GM12878 (cell line): ENCODE measurements around the gene KLHL7. TPM values are rescaled to one million over a fixed set of nuclear protein-coding genes. Genes with fewer than 3 reads are reported as not detected.

Source experiments
- ATAC-seq: fragments of 200-7000 bp; cut with Tn5 transposase; 3 replicates; pipeline ENCODE4 v1.9.1; 2020; ENCODE audit warnings: mild to moderate bottlenecking, moderate library complexity
- BruUV-seq: library from RNA; stranded (reverse); fragments of 400-500 nt; replicated peaks from 2 replicates; lab custom pipeline; 2021; lab: Mats Ljungman, UMichigan
- CTCF ChIA-PET: fragments of 300-600 bp; sonication (Branson Sonifier 250); formaldehyde crosslinking; extraction: SDS; loops from one replicate; lab custom pipeline; 2021; ENCODE audit warnings: inconsistent platforms; lab: Yijun Ruan, JAX
- POLR2A ChIA-PET: fragments of 350-600 bp; formaldehyde crosslinking; extraction: SDS; loops from one replicate; lab custom pipeline; 2021; ENCODE audit warnings: inconsistent platforms; lab: Charles Lee
- RAD21 ChIA-PET: fragments of 300-600 bp; sonication (Branson Sonifier 250); formaldehyde crosslinking; loops from one replicate; lab custom pipeline; 2023; ENCODE audit warnings: antibody characterized with exemption; ENCODE audit not compliant: unreplicated experiment; lab: Charles Lee
- SMC1A ChIA-PET: fragments of 300-600 bp; sonication (Branson Sonifier 250); formaldehyde crosslinking; loops from one replicate; lab custom pipeline; 2023; ENCODE audit not compliant: unreplicated experiment, uncharacterized antibody; lab: Charles Lee
- DNase-seq: peaks from one replicate; pipeline ENCODE4 v3.0.0-alpha.2; 2011; ENCODE audit warnings: low read depth, low spot score
- FAIRE-seq: peaks from 3 replicates; lab custom pipeline; 2011; peaks lifted over from hg19 to GRCh38; lab: Jason Lieb, UNC
- H2AFZ ChIP-seq: 2 replicates; pipeline ENCODE4 v1.6.0; 2011; ENCODE audit warnings: low read depth, low read length, control low read depth; ENCODE audit not compliant: control insufficient read depth
- H3K27ac ChIP-seq: 2 replicates; pipeline ENCODE4 v1.5.1; 2011; ENCODE audit warnings: control low read depth; ENCODE audit not compliant: control insufficient read depth, insufficient read depth
- H3K27me3 ChIP-seq, 2 experiments: replicated peaks in 1 of 2; 2 replicates each; pipeline versions ENCODE4 v1.6.0 to v1.6.1; 2011; ENCODE audit warnings: low read length in 1 of 2; ENCODE audit not compliant: control insufficient read depth in 2 of 2, insufficient read depth in 2 of 2
- H3K36me3 ChIP-seq, 2 experiments: 2 replicates each; pipeline ENCODE4 v1.5.1; 2011; ENCODE audit warnings: low read length in 1 of 2; ENCODE audit not compliant: control insufficient read depth in 2 of 2, insufficient read depth in 2 of 2
- H3K4me1 ChIP-seq: 2 replicates; pipeline ENCODE4 v1.6.1; 2011; ENCODE audit warnings: mild to moderate bottlenecking, low read length, moderate library complexity, mixed read lengths; ENCODE audit not compliant: control insufficient read depth, insufficient read depth
- H3K4me2 ChIP-seq: 2 replicates; pipeline ENCODE4 v1.6.0; 2011; ENCODE audit warnings: control low read depth; ENCODE audit not compliant: control insufficient read depth, insufficient read depth
- H3K4me3 ChIP-seq: fragments of 200-600 bp; sonication (generic); 2 replicates; pipeline ENCODE4 v1.5.1; 2016
- H3K79me2 ChIP-seq: 2 replicates; pipeline ENCODE4 v1.6.0; 2011; ENCODE audit warnings: low read length; ENCODE audit not compliant: control insufficient read depth, insufficient read depth
- H3K9ac ChIP-seq: 2 replicates; pipeline ENCODE4 v1.8.0; 2011; ENCODE audit warnings: low read length, control low read depth, mixed read lengths; ENCODE audit not compliant: control insufficient read depth, insufficient read depth
- H3K9me3 ChIP-seq: replicated peaks from 3 replicates; pipeline ENCODE4 v1.5.1; 2011; ENCODE audit warnings: mild to moderate bottlenecking, low read length; ENCODE audit not compliant: control insufficient read depth, insufficient read depth
- H4K20me1 ChIP-seq: 2 replicates; pipeline ENCODE4 v1.6.0; 2011; ENCODE audit not compliant: control insufficient read depth, insufficient read depth
- ASH2L ChIP-seq: fragments of 300-600, 200-600 bp; sonication (generic); IDR thresholded peaks from 2 replicates; pipeline ENCODE4 v1.6.1; 2017; ENCODE audit warnings: low read depth, mild to moderate bottlenecking, borderline replicate concordance
- CBX5 ChIP-seq: sonication (generic); IDR thresholded peaks from 2 replicates; pipeline ENCODE4 v1.6.1; 2016; ENCODE audit warnings: low read depth, moderate library complexity, mild to moderate bottlenecking, inconsistent platforms
- CHD4 ChIP-seq: fragments of 200-600 bp; sonication (generic); IDR thresholded peaks from 2 replicates; pipeline ENCODE4 v1.6.1; 2016; ENCODE audit warnings: mild to moderate bottlenecking
- HDGF ChIP-seq: fragments of 450-650 bp; IDR thresholded peaks from 2 replicates; pipeline ENCODE4 v1.6.1; 2016; ENCODE audit warnings: antibody characterized with exemption
- HSF1 ChIP-seq: fragments of 150-350 bp; IDR thresholded peaks from 2 replicates; pipeline ENCODE4 v1.6.1; 2014; ENCODE audit warnings: mild to moderate bottlenecking, low read depth, low read length
- MLLT1 ChIP-seq: fragments of 450-650 bp; IDR thresholded peaks from 2 replicates; pipeline ENCODE4 v1.6.1; 2016; ENCODE audit warnings: mild to moderate bottlenecking
- MTA3 ChIP-seq: IDR thresholded peaks from 2 replicates; pipeline ENCODE4 v1.6.1; 2012; ENCODE audit warnings: low read length, inconsistent platforms, borderline replicate concordance
- MYB ChIP-seq: fragments of 150-350 bp; IDR thresholded peaks from 2 replicates; pipeline ENCODE4 v1.6.1; 2014; ENCODE audit warnings: mild to moderate bottlenecking, low read depth, low read length, borderline replicate concordance
- NBN ChIP-seq: fragments of 450-650 bp; IDR thresholded peaks from 2 replicates; pipeline ENCODE4 v1.6.1; 2016
- PML ChIP-seq: IDR thresholded peaks from 2 replicates; pipeline ENCODE4 v1.6.1; 2012; ENCODE audit warnings: low read length, inconsistent platforms
- RELB ChIP-seq: fragments of 450-650 bp; IDR thresholded peaks from 2 replicates; pipeline ENCODE4 v1.6.1; 2017; ENCODE audit warnings: low read depth, mild to moderate bottlenecking, moderate library complexity
- RUNX3 ChIP-seq: IDR thresholded peaks from 2 replicates; pipeline ENCODE4 v1.6.1; 2012; ENCODE audit warnings: low read length, inconsistent platforms
- SUPT20H ChIP-seq: IDR thresholded peaks from 2 replicates; pipeline ENCODE4 v1.6.1; 2011; ENCODE audit warnings: low read depth, mild to moderate bottlenecking, low read length, moderate library complexity, borderline replicate concordance; ENCODE audit not compliant: control insufficient read depth
- SUZ12 ChIP-seq: fragments of 200-600 bp; sonication (generic); IDR thresholded peaks from one replicate; pipeline ENCODE4 v1.6.1; 2018; ENCODE audit warnings: antibody characterized with exemption, mild to moderate bottlenecking; ENCODE audit not compliant: unreplicated experiment
- ZBED1 ChIP-seq: IDR thresholded peaks from 2 replicates; pipeline ENCODE4 v1.6.1; 2016; ENCODE audit warnings: borderline replicate concordance
- ZBTB33 ChIP-seq: fragments of 450-650 bp; IDR thresholded peaks from 2 replicates; pipeline ENCODE4 v1.6.1; 2017; ENCODE audit warnings: mild to moderate bottlenecking
- ZNF274 ChIP-seq: IDR thresholded peaks from one replicate; pipeline ENCODE4 v1.8.0; 2011; ENCODE audit not compliant: insufficient read length, insufficient read depth
- WGBS: methylation state at CpG from one replicate; pipeline ENCODE4 v1.1.6; 2016; ENCODE audit warnings: low lambda C conversion rate; ENCODE audit not compliant: insufficient replicate concordance, insufficient coverage; ENCODE audit errors: missing lambda C conversion rate; 5-methylcytosine and 5-hydroxymethylcytosine counted together
- in situ Hi-C: fragments of 300-500 bp; cut with MboI; formaldehyde crosslinking; loops from 9 replicates; pipeline ENCODE4 v1.14.3; 2018; ENCODE audit warnings: mixed read lengths
- intact Hi-C: fragments of 100-400 bp; cut with micrococcal nuclease; formaldehyde crosslinking; loops from one replicate; pipeline ENCODE4 v1.14.2; 2022; ENCODE audit not compliant: unreplicated experiment
- polyA plus RNA-seq, 11 experiments: library from polyadenylated mRNA; depleted of rRNA in 4 of 11; unstranded in 6 of 11; stranded (reverse) in 5 of 11; fragments of >200 nt; fragmentation: Nextera tagmentation in 4 of 11; fragmentation: Illumina TruSeq in 1 of 11; extraction: Ambion mirVana in 4 of 11; extraction: Trizol in 1 of 11; gene quantifications; 1 replicate in 1 of 11; 2 replicates in 10 of 11; pipeline versions ENCODE4 v1.2.1 to v1.2.3, GENCODE V29; 2011 to 2016; ENCODE audit warnings: inconsistent platforms in 2 of 11, missing spikeins in 2 of 11, low read depth in 1 of 11
- total RNA-seq, 4 experiments: library from RNA; depleted of rRNA in 3 of 4; stranded (reverse); fragments of >200 nt in 3 of 4; fragmentation: Illumina TruSeq in 1 of 4; extraction: Trizol in 1 of 4; gene quantifications; 2 replicates each; pipeline versions ENCODE4 v1.2.1 to v1.2.3, GENCODE V29; 2013 to 2021

KLHL7 gene
- total and polyA plus RNA-seq, 10 of the 15 experiments (the other 5 are each of a cell fraction or from before 2014, with no cell fraction given) = 6.4 to 38.7 (median 20.9) TPM

- H3K36me3 ChIP-seq = no peaks in the 10 kb centered on the region
- ATAC-seq (peak; percentile 39), FAIRE-seq (peak; percentile 35), DNase-seq (no peak)
- peak overlapping the region; percentile 97 for H2AFZ ChIP-seq
- H3K79me2 ChIP-seq = peaks cover 6% of the 10 kb centered on the region; the same call in 1 of the 2 replicates
- under 1% methylated on average over 19 of the region's 19 CpGs for WGBS
- POLR2A ChIA-PET = interaction anchor here (0.6 to 2.3 kb wide), 7 partner anchors 25 to 367 kb away, joined by 3 to 10 read pairs (median 3); partner anchors contain the start of gene NUP42
- H3K4me1 ChIP-seq = peaks cover 7% of the 10 kb centered on the region; the same call in 1 of the 2 replicates
- in situ Hi-C loops = no loop called here
- H3K27ac ChIP-seq = peak overlapping the region; percentile 41
- H3K9me3 ChIP-seq = no peaks in the 10 kb centered on the region; the same call in 2 of the 3 replicates
- intact Hi-C loops = loop anchor here (1.0 kb wide), 1 partner anchor 76 kb away; no protein-coding TSS in a partner anchor
- H3K27me3 ChIP-seq = no peaks in the 10 kb centered on the region
- H3K4me2 ChIP-seq = peak overlapping the region; percentile 78
- H4K20me1 ChIP-seq = no peaks in the 10 kb centered on the region
- SMC1A ChIA-PET = interaction anchor here (1.0 to 3.4 kb wide), 3 partner anchors 18 to 158 kb away, joined by 3 to 16 read pairs (median 5); partner anchors contain the start of gene NUP42
- peak overlapping the region; percentile 99 for H3K4me3 ChIP-seq
- CTCF ChIA-PET = interaction anchor here (0.8 to 2.7 kb wide), 5 partner anchors 19 to 249 kb away, joined by 3 to 20 read pairs (median 11); partner anchors contain the start of gene NUP42
- peak overlapping the region; percentile 88 for H3K9ac ChIP-seq
- RAD21 ChIA-PET = interaction anchor here (0.9 to 2.3 kb wide), 3 partner anchors 76 to 245 kb away, joined by 3 to 14 read pairs (median 7); no protein-coding TSS in a partner anchor
- BruUV-seq = TSS peak; percentile 91
- TF ChIP-seq SUPT20H (no peak), RELB (0 out of 2 replicates have a peak, but pooled peaks have one; percentile 52), HDGF (no peak), HSF1 (no peak), CBX5 (0 out of 2 replicates have a peak, but pooled peaks have one; percentile 9), ZBTB33 (no peak), MTA3 (no peak), SUZ12 (no peak), ZNF274 (no peak), PML (peak; percentile 89), ASH2L (no peak), MYB (no peak), ZBED1 (0 out of 2 replicates have a peak, but pooled peaks have one; percentile 1), RUNX3 (no peak), NBN (peak; percentile 94), MLLT1 (peak; percentile 64), CHD4 (no peak)
Observed at GRCh38 chr7:23105086-23105643, 420 bp upstream of the KLHL7 start.
